ENCODE measurements around the gene GPR37L1.
A peak's percentile ranks its signal among the peaks of the same experiment; 100 is the strongest.
"Not testable (repeated sequence)": the region's sequence is repeated elsewhere in the genome, so short reads cannot be mapped to it uniquely, and the experiment has no call there.

Gene GPR37L1

DNA sequence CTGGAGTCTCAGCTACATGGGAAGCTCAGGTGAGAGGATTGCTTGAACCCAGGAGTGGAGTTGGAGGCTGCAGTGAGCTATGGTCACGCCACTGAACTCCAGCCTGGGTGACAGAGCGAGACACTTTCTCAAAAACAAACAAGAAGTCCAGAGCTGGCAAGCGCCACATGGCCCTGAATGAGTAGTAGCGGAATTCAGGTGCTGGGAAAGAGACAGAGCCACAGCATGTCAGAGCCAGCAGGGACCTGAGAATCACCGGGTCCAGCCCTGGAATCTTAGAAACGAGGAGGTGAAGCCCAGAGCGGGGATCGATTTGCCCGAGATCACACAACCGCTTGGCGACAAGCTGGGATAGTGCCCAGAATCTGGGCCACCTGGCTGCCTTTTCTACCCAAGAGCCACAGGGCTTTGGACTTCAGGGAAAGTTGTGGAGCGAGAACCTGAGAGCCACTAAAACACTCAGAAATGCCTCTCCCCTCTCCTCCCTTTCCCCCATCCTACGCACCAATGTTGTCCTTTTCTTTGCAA is 12.0 kb downstream of the GPR37L1 start:
- no peak for DNase-seq (ENCODE audit: low spot score)

DNA sequence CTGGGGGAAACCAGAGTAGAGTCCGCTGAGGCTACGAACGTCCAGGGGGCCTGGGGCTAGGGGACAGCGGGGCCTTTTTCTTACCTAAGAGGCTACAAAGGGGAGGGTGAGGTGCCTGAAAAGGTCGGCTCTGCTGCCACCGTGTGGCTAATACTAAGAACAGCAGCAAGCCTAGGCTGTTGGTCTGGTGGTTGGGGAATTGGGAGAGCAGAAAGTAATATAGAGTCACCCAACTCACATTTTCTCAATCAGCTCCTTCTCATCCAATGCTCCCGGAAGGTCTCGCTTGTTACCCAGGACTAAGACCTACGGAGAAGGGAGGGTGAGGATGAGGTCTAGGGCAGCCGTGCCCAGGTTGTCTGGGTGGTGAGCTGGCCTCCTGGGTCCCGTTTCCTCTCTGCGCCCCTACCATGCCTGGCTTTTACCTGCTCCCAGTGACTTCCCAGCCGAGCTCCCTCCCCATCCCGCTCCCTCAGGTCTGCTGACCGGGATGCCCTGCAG is 12.6 kb downstream of the GPR37L1 start:
- DNase-seq (ENCODE audit: low spot score): peak; percentile 90

DNA sequence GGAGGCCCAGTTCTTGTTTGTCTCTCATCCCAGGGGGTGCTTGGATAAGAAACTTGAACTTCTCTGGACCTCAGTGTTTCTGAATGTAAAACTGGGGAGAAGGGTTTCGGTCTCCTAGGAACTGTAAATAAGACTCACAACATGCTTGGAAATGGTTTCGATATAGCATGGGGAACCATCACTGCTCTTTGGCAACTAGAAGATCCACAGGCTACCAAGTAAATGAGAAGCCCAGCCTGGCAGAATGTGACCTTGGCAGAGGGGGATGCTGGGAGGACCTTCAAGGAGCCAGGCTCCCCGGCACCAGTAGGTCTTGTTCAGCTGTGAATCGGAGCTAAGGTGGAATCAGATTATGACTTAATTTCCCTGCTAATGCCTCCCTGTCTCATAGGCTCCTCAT is 18.1 kb downstream of the GPR37L1 start:
- no peak for DNase-seq (ENCODE audit: low spot score)

DNA sequence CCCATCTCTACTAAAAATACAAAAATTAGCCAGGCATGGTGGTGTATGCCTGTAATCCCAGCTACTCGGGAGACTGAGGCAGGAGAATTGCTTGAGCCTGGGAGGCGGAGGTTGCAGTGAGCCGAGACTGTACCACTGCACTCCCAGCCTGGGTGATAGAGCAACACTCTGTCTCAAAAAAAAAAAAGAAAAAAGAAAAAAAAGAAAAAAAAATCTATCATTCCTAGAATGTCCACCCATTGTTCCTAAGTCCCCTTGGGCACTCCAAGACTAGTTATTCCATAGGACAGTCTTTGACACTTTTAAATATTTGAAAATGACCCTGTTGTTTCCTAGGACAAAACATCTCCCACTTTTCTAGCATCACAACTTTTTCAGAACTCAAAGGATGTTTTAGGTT is 18.8 kb downstream of the GPR37L1 start:
- DNase-seq (ENCODE audit: low spot score): not testable (repeated sequence)

DNA sequence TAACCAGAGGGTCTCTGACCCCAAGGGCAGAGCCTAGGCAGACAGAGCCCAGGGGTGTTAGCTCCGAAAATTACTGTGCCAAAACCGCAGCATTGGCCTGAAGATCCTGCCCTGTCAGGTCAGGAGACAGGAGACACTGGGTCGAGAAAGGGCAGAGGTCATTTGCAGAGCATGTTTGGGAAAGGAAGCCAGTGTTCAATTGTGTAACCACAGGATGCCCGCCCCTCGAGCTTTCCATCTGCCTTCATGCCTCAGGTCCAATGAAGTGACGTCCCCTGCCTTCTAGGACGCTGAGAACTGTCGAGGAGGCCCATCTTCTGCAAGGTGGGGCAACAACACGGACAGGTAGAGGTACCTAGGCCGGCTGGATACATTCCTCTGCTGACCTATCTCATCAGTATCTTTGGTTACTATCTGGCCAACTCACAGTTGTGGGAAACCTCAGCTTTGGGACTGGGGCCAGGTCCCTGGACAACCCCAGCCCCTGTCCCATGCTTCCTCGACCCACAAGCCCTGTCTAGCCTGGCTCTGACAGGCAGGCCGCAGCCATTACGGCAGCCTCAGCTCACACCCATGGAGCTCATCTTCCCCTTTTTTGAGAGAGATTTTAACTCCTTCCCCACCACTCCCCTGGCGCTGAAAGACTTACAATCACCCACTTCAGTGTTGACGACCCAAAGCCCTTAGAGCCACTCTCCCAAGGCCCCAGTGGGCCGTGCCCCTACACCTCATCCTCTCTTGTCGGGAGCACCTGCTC is 20.5 kb downstream of the GPR37L1 start:
- peak; percentile 59 for DNase-seq (ENCODE audit: low spot score)

DNA sequence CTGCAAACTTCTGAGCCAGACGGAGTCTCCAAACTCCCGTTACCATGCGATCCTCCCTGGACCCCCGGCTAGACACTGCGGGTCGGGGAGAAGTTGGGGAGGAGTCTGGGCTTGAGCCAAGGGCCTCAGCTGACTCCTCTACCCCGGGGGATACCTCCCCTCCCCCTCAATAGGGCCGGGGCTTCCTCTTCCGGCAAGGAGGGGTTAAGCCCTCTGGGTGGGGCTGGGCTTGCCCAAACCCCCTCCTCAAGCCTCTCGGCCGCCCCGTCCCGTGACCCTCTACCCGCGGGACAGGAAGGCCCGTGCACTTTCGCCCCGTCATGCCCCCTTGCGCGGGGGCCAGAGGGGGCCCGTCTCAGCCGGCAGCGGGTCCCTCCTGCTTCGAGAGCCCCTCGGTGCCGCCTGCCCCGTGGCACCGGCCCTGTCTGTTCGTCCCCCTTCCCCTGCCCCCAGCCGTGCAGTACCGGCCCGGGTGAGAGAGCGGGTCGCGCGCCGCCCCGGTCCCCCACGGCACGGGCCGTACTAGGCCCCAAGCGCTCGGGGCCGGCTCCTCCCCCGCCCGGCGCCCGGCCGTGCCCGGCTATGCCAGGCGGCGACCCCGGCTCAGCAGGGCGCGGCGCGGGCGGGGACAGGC is 21.2 kb downstream of the GPR37L1 start:
- no peak for DNase-seq (ENCODE audit: low spot score)

DNA sequence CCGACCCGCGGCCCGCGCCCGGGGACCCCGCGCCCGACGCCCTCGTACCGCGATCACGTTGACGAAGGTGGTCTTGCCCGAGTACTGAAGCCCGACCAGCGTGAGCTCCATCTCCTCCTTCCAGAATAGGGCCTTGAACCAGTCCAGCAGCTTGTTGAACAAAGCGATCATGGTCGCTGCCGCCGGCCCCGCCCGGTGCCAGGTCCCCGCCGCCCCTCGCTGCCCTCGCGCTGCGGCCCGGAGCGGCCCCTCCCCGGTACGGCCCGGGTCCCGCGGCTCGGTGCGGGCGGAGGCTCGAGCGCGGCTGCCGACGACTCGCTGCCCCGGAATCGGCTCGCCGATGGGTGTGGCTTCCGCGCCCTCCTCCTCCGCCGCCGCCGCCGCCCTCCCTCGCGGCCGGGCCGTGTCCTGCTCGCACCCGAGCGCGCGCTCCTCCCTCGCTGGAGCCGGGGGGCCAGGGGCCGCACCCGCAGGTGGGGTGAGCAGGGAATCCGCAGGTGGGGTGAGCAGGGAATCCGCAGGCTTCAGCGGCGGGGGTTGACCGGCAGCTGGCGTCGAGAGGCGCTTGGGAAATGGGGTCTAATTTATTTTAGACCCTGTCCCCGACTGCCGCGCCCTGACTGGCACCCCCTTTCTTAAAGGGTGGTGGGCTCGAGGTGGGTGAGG is 21.8 kb downstream of the GPR37L1 start, which contains the start of gene ARL8A:
ARL8A (minus strand) TSS at position 336 of the 666 bp plus-strand sequence; CDS start at position 171, 165 bp downstream.
- no peak for DNase-seq (ENCODE audit: low spot score)

DNA sequence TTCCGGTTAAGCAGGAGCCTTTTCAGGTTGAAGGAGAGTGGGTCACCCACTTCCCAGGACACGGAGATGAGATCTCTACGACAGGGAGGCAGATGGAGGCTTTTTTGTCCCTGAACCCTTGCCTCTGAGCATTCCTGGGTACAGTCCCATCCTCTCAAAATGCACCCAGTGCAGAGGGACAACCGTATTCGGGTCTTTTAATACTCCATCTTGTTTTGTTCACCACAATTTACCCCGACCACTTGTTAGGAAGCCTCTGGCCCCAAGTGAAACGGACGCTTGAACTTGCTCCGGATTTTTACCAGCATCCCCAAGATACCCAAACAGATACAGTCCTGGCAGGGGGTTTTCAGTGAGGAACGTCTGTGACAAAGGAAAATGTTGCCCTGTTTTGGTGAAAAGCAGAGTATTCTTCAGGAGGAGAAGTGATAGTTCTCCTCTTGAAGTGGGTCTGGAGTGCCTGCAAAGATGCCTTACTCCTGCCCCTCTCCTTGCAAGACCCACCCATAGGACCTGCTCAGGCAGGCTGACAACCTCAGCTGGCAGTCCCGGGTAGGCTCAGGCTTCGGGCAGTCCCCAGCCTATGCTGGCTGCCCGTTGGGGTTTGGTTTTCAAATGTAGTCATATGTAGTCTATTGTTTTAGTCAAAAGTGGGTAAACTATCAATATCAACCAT is 22.5 kb downstream of the GPR37L1 start:
- no peak for DNase-seq (ENCODE audit: low spot score)

DNA sequence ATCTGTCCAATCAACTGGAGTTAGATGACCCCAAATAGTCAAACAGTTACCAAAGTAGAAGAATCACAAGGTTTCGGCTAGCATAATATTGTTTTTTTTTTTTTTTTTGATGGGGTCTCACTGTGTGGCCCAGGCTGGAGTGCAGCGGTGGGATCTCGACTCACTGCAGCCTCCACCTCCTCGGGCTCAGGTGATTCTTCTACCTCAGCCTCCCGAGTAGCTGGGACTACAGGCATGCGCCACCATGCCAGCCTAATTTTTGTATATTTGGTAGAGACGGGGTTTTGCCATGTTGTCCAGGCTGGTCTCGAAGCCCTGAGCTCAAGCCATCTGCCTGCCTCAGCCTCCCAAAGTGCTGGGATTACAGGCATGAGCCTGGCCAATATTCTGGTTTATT is 23.0 kb downstream of the GPR37L1 start:
- DNase-seq (ENCODE audit: low spot score): not testable (repeated sequence)

DNA sequence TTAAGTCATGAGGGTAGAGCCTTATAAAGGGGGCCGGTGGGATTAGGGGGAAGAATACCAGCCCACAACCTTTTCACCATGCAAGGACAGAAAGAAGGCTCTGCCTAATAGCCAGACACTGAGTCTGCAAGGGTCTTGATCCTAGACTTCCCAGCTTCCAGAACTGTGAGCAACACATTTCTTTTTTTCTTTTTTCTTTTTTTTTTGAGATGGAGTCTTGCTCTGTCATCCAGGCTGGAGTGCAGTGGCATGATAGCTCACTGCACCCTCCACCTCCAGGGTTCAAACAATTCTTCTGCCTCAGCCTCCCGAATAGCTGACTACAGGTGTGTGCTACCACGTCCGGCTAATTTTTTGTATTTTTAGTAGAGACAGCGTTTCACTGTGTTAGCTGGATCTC is 23.6 kb downstream of the GPR37L1 start:
- no peak for DNase-seq (ENCODE audit: low spot score)

DNA sequence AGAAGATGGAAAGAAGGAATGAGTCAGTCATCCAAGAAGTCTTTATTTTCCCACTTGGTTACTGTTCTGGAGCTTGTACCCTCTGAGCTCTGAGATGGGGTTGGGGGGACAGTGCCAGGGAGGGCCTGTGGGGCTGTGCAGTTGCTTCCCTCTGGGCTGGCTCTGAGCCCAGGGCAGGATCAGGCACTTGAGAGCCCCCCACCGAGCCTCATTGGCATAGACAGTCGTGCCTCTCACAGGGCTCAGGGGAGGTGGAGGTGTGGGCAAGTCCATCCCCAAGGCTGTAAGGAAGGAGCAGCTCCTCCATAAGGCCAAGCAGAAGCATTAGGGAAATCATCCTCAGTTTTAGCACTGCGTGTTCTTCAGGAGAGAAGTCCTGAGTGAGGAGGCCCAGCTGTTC is 24.3 kb downstream of the GPR37L1 start:
- no peak for DNase-seq (ENCODE audit: low spot score)

DNA sequence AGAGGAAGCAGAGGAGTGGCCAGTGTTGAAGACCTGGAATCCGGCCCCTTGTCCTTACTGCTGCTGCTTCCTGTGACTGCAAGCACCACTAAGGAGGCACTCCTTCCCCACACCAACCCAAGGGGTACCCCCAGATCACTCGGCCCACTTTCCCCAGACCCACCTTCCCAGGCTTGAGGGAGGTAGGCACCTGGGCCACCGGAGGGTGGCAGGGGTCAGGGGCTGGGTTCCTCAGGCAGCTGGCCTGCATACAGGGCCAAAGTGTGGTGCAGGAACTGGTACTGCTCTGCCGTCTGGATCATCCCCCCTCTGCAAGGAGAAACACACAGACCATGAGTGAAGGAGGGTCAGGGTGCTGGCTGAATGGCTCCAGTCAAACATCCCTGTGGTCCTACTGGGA is 25.7 kb downstream of the GPR37L1 start:
- DNase-seq (ENCODE audit: low spot score): no peak

DNA sequence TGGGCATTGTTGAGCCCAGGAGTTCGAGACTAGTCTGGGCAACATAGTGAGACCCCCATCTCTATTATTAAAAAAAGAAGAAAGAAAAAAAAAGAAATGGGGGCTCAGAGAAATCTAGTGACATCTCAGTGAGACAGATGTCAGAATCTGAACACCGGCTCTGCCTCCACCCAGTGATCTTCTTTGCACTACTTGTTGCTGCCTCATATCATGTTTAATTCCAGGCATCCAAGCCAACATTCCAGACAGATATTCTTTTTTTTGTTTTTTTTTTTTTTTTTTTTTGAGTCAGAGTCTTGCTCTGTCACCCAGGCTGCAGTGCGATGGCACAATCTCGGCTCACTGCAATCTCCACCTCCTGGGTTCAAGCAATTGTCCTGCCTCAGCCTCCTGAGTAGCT is 26.8 kb downstream of the GPR37L1 start:
- DNase-seq (ENCODE audit: low spot score): no peak

DNA sequence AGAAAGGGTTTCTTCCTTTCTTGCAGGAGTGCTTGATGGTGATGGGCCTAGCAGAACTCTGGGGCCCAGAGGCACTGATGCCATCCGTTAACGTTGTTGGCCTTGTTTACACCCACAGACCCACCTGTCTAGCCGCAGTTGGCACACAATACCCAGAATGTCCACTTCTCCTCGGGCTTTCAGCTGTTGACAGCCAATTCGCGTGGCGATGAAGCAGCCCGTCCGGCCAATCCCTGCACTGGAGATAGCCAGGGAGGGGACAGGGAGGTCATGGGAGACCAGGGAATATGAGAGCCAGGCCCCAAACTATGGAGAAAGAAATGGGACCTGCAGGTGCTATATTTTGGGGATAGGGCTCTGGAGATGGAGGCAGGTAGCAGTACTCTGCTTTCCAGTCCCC is 27.5 kb downstream of the GPR37L1 start:
- no peak for DNase-seq (ENCODE audit: low spot score)

DNA sequence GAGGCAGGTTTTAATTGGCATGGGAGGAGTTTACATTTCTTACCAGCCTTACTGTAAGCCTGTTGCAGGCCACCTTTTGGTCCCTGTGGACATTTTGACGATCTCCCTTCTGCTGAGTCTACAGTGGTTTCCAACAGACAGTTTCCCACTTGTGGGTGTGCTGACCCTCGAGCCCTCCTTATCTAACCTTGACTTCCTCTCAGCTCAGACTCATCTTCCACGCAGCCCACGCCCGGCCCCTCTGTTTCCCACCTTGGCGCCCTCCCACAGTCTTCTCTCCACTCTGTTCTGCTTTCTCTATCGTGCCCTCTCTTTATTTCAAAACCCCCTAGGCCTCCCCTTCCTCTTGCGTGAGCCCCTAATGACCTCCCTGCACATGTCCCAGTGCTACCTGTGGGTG is 27.9 kb downstream of the GPR37L1 start:
- DNase-seq (ENCODE audit: low spot score): no peak

DNA sequence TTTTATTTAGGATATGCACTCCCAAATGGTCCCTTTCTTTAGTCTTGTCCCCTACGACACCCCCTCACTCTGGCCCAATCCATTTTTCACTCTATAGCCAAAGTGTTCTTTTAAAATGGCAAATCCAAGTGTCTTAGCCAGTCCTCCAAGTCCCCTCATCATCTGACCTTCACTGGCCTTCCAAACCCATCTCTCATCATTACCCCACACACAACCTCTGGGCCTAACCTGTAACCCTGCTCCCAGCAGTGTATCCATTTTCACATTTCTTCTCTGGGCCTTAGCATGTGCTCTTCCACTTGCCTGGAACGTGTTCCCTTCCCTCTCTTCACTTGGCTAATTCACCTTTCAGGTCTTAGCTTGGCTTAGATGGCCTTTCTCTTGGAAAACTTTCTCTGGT is 28.3 kb downstream of the GPR37L1 start:
- DNase-seq (ENCODE audit: low spot score): no peak

DNA sequence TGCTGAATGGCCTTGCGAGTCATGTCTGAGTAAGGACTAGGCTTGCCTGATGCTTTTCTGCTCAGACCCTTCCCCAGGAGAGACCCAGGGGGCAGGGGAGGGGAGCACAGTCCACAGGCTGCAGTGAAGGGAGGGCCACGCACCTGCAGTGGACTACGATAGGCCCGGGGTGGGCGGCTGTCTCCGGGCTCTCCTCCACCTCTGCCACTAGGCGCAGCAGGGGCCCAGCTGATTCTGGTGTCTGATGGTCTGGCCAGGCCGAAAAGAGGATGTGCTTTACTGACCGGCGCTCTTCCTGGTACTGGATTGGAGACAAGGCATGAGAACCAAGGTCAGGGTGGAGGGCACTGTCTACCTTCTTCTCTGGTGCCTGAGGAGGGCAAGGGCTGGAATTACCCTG is 29.7 kb downstream of the GPR37L1 start:
- DNase-seq (ENCODE audit: low spot score): no peak

DNA sequence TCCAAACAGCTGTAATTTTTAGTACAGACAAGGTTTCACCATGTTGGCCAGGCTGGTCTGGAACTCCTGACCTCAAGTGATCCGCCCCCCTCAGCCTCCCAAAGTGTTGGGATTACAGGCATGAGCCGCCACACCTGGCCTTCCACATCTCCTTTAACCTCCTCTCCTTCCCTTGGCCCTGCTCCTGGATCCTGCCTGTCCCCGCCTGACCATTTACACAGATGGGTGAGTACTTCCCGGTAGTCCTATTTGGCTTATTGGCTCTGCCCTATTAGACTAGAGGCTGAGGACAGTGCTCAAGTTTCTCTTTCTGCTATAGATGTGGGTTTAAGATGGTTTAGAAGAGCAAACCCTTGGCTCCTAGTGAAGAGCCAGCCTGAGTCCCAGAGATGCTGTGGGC is 30.6 kb downstream of the GPR37L1 start:
- no peak for DNase-seq (ENCODE audit: low spot score)

DNA sequence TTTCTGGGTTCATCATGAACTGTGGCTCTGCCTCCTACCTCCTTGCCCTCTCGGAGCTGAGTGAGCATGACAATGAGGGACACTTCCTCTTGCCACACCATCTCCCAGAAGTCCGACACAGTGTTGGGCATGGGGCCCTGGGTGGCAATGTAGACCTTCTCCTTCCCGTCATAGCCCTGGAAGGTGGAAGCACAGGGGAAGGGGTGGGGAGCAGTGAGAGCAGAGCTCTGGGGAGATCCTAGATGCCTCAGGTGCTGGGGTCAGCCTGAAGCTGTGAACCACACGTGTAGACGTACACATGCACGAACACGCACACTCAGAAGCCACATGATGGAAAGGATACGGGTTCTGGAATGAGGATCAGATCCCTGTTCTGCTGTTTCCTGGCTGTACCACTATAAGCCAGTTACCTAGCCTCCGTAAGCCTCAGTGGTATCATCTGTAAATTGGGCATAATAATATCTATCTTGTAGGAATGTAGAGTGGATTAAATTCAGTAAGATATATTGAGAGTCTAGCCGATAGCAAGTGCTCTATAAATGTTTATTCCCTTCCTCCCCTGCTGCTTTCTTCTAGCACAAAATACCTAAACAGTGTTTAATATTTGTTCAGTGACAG is 31.5 kb downstream of the GPR37L1 start:
- DNase-seq (ENCODE audit: low spot score): no peak

DNA sequence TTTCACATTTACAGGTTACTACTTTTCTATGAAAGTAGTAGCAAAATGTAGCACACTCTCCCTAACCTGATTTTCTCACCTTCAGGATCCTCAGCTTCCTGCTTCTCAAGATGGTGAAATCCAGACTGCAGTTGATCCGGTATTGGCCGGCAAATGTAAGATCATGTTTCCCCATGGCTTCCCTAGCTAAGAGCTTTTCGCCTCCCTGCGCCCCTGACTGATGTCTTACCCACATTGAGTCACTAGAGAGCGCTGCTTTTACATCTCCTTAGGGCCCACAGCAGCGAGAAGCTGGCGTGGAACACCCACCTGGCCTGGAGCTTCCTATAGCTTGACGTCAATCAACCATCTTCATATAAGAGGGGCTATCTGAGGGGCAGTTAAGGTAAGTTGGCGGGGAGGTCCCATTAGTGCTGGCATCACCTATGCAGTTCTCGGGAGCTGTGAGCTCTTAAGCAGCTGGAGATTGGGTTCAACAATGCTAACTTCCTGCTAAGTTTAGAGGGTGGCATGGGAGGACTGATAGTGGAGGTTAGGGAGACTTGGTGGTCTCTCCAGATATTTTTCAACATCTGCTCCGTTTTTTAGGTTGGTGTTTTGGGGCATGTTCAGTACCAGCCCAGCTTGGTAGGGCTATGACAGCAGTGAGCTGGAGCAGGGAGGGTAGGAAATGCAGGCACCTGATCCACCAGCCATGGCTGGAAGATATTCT is 32.2 kb downstream of the GPR37L1 start:
- no peak for DNase-seq (ENCODE audit: low spot score)

DNA sequence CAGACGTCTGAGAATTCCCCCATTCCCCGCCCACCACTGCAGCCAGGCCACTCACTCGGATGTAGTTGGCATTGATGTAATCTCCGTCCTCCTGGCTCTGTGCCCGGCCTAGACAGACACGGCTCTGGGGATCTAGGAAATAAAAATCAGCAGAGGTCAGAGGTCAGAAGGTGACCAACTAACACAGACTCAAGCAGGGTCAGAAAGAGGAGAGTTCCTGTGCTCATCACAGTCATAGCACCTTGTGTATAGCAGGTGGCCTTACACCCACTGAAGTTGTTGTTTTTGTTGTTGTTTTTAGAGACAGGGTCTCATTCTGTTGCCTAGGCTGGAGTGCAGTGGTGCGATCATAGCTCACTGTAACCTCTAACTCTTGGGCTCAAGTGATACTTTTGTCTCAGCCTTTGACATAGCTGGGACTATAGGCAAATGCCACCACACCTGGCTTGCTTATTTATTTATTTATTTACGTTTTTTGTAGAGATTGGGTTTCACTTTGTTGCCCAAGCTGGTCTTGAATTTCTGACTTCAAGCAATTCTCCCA is 32.8 kb downstream of the GPR37L1 start:
- DNase-seq (ENCODE audit: low spot score): no peak

Measured in pons (tissue), 1 donor.